Activated gamma-delta T cell (primary cell): ENCODE measurements around the gene AJUBA.
A peak's percentile ranks its signal among the peaks of the same experiment; 100 is the strongest.
"Not testable (repeated sequence)": the region's sequence is repeated elsewhere in the genome, so short reads cannot be mapped to it uniquely, and the experiment has no call there.

ENCODE experiments used
- DNase-seq: peaks from one replicate; lab custom pipeline; 2025; lab: John Stamatoyannopoulos, UW
- total RNA-seq, 2 donors: gene quantifications; one replicate each; lab custom pipeline; 2026; lab: John Stamatoyannopoulos, UW

Gene AJUBA
- total RNA-seq = 4.1 to 12.5 reads per million in 2 donors

DNA sequence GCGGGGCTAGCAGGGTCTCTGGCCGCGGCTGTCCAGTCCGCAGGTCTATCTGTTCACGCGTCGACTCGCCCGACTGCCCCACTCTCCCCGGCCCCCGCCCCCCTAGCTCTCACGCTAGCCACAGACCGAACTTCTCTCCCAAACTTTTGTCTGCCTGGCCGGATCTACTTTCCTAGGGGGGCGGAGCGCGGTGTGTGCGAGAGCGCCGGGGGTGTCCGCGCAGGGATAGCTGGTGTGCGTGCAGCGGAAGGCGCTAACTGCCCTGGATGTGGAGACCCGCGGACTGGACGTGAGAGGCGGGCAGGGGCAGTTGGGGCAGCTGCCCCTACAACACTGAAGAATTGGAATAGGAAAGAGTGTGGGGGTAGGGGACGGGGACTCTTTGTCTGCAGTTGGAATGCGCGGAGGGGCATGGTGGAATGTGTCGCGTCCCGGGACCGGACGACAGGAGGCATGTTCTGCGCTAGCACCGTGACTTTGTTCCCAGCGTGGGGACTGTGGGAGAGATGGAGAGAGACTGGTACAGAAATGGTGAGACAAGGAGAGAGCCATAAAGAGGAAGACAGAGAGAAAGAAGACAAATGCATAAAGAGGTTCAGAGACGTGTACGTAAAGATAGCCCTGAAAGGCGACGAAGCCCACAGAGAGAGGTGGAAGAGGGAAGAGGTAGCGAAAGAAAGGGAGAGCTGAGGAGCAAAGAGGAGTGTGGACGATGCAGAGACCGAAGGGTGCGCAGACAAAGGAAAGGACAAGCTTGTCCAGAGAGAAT, at the start of gene AJUBA:
TSS of gene AJUBA (minus strand) at position 75 of the 769 bp plus-strand sequence. CDS start 285 bp downstream, outside the sequence.
- DNase-seq = peak; percentile 34

- DNase-seq = no peak
Observed at GRCh38 chr14:23030936-23031335, 48.6 kb upstream of the AJUBA start.

DNA sequence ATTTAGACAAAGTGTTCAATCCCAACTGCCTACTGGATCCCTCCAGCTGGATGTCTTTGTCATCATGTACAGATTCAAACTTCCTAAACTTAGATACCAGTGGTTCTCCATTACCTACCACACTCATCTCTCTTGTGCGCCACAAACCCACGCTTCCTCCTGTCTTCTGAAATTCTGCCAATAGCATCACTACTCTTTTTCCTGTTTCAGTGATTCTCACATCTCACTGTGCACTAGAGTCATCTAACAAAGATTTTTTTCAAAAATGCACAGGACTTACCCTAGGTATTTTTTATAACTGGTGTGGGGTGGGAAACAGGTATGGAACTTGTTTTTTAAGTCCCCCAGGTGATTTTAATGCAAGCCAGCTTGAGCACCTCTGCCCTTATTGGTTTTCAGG, 46.4 kb upstream of the AJUBA start:
- no peak for DNase-seq

- DNase-seq = no peak
Observed at GRCh38 chr14:23025151-23025814, 42.9 kb upstream of the AJUBA start.

DNA sequence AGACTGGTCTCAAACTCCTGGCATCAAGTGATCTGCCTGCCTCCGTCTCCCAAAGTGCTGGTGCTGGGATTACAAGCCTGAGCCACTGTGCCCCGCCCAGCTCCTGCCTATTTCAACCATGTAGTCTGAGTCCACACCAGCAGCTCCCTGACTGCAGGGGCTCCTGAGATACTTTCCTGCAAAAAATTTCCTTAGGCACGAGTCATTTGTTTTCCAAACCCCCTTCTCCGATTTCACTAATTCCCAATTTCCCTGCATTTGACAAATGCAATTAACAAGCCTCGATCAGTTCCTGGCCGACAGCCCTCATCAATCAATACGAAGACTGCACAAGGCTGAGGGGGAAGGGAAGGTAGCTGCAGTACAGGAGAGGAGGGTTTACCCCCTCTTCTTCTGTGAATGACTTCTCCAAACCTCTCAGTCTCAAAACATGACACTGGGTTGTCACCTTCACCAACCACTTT, 42.3 kb upstream of the AJUBA start:
- no peak for DNase-seq

GRCh38 chr14:23023795-23024152, 41.4 kb upstream of the AJUBA start:
- DNase-seq = no peak

GRCh38 chr14:23023022-23023794, 40.9 kb upstream of the AJUBA start:
- no peak for DNase-seq

DNA sequence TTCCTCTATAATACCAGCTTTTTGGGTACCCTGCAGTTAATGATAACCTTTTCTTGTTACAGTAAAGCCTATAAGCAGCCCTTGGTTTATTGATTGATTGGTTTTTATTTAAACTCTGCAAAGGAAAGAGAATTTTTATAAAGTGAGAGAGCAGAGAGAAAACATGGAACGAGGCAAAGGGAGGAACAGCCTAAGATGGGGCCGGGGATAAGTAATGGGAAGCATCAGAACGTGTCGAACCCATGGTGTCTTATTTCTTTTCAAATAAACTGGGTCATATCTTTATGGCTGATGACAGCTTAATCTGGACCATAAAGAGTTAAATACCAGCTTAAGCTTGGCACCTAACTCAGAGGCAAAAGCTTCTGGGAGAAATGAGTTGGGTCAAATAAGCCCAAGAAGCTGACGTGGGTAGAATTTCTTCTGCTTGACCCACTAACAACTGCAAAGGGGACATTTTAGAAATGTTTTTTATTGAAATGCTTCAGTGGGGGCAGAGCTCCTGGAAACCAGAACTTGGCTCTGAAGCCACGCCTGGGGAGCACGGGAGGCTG, 39.6 kb upstream of the AJUBA start:
- DNase-seq = no peak

GRCh38 chr14:23021434-23021833, 39.1 kb upstream of the AJUBA start:
- no peak for DNase-seq

DNA sequence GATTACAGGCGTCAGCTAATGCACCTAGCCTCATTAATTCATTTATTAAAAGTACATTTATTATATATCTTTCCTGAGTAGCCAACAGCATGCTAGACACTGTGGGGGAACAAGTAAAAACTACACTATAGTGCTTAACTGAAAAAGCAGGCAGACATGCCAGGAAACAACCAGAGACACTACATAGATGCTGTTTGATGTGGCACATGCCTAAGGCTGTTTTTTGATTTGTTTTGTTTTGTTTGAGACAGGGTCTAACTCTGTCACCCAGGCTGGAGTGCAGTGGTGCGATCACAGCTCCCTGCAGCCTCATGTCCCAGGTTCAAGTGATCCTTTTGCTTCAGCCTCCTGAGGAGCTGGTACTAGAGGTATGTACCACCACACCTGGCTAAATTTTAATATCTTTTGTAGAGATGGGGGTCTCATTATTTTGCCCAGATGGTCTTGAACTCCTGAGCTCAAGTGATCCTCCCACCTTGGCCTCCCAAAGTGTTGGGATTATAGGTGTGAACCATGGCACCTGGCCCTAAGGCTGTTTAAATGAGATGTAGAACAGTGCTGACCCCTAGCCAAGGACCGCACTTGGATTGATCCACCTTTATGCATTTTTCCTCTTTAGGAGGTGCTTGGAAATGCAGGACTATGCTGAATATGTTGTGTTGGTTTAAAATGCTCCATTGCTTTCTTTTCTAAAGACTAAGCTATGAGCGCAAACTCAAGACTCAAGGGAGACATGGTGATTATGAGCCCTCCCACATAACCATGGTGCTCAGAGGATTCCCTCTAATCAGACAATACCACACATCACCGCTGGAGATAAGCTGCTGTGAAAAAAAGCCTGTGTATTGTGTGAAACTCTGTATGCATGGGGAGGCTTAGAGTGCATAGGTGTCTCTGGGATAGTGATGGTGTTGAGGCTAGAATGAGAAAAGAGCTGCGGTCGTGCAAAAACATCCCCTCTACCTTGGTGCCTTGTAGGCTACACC, 38.1 kb upstream of the AJUBA start:
- DNase-seq = no peak

DNA sequence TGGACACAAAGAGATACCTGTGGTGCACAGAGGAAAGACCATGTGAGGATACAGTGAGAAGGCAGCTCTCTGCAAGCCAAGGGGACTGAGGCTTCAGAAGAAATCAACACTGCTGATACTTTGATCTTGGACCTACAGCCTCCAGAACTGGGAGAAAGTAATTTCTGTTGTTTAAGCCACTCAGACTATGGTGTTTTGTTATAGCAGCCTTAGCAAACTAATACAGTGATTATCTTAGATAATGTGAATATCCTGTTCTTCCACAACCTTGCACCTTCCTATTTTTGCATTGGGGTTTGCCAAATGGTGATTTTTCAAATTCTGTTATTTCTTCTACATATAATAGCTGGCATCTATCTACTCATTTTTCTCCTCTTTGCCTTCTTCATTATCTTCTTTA, 35.8 kb upstream of the AJUBA start:
- DNase-seq = no peak

DNA sequence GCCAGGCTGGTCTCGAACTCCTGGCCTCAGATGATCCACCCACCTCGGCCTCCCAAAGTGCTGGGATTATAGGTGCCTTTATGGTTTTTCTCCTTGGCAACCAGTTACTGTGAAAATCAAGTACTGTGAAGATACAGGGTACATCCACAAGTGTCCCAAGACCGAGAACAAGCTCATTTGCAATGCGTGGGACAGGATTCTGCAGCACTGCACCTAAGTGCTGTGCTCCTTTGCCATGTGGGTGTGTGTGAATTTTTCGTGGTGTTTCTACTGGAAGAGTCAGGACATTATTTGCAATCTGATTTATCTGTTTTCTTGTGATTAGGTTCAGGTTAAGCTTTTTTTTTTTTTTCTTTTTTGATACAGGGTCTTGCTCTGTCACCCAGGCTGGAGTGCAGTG, 34.7 kb upstream of the AJUBA start:
- DNase-seq = no peak

DNA sequence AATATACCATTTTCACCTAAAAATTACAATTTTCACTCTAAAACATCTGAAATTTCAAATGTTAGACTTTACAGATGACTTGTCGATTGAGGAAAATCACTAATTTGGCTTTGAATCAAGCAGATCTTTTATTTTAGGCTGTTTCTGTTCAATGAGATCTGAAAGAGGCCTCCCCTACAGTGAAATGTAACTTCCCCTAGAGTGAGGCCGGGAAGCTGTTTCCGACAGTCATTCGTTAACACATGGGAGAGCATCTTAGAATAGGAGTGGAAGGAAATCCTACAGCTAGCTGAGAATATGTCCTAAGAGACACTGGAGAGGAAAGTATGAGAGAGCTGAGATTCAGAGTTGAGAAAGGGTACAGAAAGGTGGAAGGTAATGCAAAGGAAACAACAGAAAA, 33.3 kb upstream of the AJUBA start:
- no peak for DNase-seq

DNA sequence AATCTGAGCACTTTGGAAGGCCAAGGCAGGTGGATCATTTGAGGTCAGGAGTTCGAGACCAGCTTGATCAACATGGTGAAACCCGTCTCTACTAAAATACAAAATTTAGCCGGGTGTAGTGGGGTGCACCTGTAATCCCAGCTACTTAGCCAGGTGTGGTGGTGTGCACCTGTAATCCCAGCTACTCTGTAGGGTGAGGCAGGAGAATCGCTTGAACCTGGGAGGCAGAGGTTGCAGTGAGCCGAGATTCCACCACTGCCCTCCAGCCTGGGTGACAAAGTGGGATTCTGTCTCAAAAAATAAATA, 31.4 kb upstream of the AJUBA start:
- DNase-seq = not testable (repeated sequence)

GRCh38 chr14:23013054-23013748, 30.9 kb upstream of the AJUBA start:
- no peak for DNase-seq

DNA sequence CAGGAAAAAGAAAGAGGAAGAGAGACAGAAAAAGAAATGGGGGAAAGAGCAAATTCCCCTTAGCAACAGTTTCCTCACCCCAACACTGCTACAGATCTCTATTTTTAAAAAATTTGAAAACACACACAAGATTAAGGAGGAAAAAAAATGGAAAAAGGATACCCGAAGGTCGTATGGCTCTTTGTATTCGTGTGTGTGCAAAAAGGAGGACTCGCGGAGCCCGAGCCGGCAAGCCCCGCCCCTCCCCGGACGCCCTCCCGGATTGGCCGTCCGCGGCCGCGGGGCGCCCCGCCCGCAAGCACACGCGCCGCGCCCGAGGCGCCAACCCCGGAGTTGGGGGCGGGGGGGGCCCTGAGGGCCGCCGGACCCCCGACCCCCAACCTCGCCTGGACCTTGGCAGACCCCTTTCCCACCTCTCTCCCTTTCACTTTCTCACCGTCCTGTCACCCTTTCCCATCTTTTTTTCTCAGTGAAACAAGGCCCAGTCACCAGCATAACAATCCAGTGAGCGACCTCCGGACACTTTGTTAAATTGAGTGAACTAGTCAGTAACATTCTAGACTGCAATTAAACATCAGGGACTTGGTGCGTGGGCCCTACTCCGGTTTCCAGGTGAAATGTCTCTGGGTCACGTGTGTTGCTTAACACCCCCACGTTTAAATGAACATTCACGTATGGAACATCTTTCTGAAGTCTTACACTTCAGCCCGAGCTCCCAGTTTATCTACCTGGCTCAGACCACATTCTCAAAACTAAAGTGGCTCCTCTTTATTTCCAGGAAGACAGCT, 27.8 kb upstream of the AJUBA start, which contains the start of gene C14orf93:
TSS of gene C14orf93 (minus strand) at position 205 of the 788 bp plus-strand sequence. CDS start 11,120 bp downstream, outside the sequence.
- peak; percentile 55 for DNase-seq

DNA sequence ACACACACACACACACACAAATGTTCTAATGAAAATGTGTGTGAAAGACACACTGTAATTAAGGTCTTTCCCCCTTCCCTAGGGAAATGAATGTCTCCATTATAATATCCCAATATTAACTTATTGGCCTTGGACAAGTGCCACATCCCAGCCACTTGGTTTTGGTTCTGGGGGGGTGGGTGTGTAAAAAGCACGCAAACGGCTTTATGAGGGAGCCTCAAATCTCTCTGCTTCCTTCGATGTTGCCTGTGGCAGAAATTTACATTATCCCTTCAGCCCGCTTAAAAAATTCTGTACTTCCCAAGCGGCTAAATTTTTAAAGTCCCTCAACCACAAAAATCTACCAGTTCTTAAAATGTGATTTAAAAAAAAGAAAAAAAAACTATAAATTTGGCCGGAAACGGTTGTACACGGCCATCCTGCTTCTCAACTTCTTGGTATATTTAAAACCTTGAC, 27.2 kb upstream of the AJUBA start:
- DNase-seq = no peak

DNA sequence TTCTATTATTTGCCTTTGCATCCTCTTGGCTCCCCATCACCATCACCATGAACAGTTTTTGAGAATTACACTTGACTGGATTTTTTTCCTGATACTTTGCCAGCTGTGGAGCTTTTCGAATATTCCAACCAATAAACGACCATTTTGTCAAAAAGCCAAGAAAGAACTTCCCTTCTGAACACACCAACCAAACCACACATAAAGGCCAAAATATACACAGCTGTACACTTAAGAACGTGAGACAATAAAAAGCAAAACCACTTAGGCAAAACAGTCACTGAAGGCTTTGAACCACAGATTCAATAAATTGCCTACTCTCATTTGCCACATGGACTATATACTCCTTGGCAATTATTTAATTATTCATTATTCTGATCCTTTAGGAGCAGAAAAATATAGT, 26.5 kb upstream of the AJUBA start:
- no peak for DNase-seq
